Lower leg skin (tissue), 3 donors: Measurements from ENCODE around the gene TAF1C.

Experiments used
- CTCF ChIP-seq, 3 donors: fragments of 450-650 bp; IDR thresholded peaks; one replicate each; pipeline ENCODE4 v1.5.1; 2016; ENCODE audit warnings: antibody characterized with exemption in 3 of 3, mild to moderate bottlenecking in 3 of 3, moderate library complexity in 2 of 3
- POLR2A ChIP-seq, 2 donors: fragments of 450-650 bp; IDR thresholded peaks; one replicate each; pipeline ENCODE4 v1.6.1; 2016 to 2017; ENCODE audit warnings: antibody characterized with exemption in 2 of 2, mild to moderate bottlenecking in 1 of 2, moderate library complexity in 1 of 2

GRCh38 chr16:84215531-84215930, 28.7 kb upstream of the TAF1C start:
- TF ChIP-seq CTCF (IDR thresholded peaks at IDR 0.05) (no peak), POLR2A (IDR thresholded peaks at IDR 0.05) (no peak)
